ENCODE results near the gene RAB35.
"Not testable (repeated sequence)": the region's sequence is repeated elsewhere in the genome, so short reads cannot be mapped to it uniquely, and the experiment has no call there.

Gene RAB35

GRCh38 chr12:120060717-120061116 is 55.8 kb downstream of the RAB35 start:
- DNase-seq (ENCODE audit: low spot score): no peak

- no peak for DNase-seq (ENCODE audit: low spot score)
Measured at GRCh38 chr12:120060196-120060595, 56.4 kb downstream of the RAB35 start.

- no peak for DNase-seq (ENCODE audit: low spot score)
Measured at GRCh38 chr12:120056739-120057138, 59.8 kb downstream of the RAB35 start.

GRCh38 chr12:120055231-120056000 is 61.1 kb downstream of the RAB35 start:
- no peak for DNase-seq (ENCODE audit: low spot score)

- DNase-seq (ENCODE audit: low spot score): no peak
Measured at GRCh38 chr12:120054293-120054692, 62.3 kb downstream of the RAB35 start.

GRCh38 chr12:120051535-120051934 is 65.0 kb downstream of the RAB35 start:
- DNase-seq (ENCODE audit: low spot score): no peak

- no peak for DNase-seq (ENCODE audit: low spot score)
Measured at GRCh38 chr12:120049426-120049825, 67.1 kb downstream of the RAB35 start.

- DNase-seq (ENCODE audit: low spot score): no peak
Measured at GRCh38 chr12:120048263-120048662, 68.3 kb downstream of the RAB35 start.

- DNase-seq (ENCODE audit: low spot score): no peak
Measured at GRCh38 chr12:120047072-120047471, 69.5 kb downstream of the RAB35 start.

GRCh38 chr12:120045367-120045766 is 71.2 kb downstream of the RAB35 start:
- DNase-seq (ENCODE audit: low spot score): not testable (repeated sequence)

Measured in left forelimb (tissue), 1 donor.